HG03354 (cell line): ENCODE measurements around the gene ZNFX1.
"Not testable (repeated sequence)": the region's sequence is repeated elsewhere in the genome, so short reads cannot be mapped to it uniquely, and the experiment has no call there.

Source experiments
- ATAC-seq: cut with Tn5 transposase; IDR thresholded peaks from one replicate; pipeline ENCODE4 v1.9.1; 2021; ENCODE audit warnings: mild to moderate bottlenecking; ENCODE audit not compliant: unreplicated experiment, poor library complexity, severe bottlenecking

Gene ZNFX1

DNA sequence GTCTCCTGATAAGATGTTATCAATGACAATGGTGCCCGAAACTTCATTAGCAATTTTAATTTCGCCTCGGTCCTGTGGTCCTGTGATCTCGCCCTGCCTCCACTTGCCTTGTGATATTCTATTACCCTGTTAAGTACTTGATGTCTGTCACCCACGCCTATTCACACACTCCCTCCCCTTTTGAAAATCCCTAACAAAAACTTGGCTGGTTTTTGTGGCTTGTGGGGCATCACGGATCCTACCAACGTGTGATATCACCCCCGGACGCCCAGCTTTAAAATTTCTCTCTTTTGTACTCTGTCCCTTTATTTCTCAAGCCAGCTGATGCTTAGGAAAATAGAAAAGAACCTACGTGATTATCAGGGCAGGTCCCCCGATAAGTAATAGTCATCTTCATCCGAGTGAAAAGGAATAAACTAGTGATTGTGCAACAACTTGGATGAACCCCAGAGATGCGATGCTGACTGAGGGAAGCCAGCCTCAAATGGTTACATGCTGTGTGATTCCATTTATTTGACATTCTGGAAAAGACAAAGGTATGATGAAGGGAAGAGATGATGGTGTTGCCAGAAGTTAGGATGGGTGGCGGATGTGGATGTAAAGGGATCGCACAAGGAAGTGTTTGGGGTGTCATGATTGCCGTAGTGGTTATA is 16.3 kb upstream of the ZNFX1 start:
- ATAC-seq, result not testable (repeated sequence)

DNA sequence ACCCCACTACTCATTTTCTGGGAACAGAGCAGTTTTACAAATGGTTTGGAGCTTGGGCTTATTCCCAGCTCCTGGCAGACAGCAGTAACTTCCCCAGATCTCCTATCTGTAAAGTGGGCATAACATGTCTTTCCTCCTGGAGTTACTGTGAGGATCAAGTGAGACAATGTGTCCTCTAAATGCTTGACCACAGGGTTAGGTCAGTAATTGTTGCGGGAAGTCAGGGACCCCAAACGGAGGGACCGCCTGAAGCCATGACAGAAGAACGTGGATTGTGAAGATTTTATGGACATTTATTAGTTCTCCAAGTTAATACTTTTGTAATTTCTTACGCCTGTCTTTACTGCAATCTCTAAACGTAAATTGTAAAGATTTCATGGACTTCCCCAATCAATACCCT is 15.3 kb upstream of the ZNFX1 start:
- ATAC-seq, result no peak

DNA sequence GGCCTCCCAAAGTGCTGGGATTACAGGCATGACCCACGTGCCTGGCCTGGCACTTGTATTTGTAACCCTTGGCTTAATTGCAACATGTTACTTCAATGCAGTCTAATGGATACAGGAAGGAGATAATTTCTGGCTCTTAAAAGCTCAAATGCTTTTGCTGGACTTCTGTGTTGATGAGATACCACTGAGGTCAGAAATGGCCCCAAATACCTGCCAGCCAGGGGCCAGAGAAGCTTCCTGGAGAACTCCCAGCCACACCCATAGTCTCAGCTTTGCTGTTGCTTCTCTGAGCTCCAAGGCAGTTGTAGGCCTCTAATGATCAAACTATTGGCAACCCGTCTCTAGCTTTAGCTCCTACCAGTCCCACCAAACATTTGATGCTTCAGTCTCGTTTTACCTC is 14.2 kb upstream of the ZNFX1 start:
- ATAC-seq, result no peak

DNA sequence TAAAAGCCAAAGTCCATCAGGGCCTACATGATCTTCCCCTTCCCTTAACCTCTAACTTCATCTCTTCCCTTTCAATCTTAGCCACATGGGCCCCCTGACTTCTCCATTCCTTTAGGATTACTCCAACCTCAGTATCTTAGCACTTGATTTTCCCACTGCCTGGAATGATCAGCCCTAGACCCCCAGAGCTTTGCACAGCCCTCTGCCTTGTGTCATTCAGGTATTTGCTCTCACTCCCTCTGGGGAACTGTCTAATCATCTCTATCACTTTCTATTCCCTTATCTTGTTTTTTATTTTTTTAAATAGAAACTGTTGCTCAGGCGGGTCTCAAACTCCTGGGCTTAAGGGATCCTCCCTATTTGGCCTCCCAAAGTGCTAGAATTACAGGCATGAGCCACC is 13.3 kb upstream of the ZNFX1 start:
- ATAC-seq, result no peak

DNA sequence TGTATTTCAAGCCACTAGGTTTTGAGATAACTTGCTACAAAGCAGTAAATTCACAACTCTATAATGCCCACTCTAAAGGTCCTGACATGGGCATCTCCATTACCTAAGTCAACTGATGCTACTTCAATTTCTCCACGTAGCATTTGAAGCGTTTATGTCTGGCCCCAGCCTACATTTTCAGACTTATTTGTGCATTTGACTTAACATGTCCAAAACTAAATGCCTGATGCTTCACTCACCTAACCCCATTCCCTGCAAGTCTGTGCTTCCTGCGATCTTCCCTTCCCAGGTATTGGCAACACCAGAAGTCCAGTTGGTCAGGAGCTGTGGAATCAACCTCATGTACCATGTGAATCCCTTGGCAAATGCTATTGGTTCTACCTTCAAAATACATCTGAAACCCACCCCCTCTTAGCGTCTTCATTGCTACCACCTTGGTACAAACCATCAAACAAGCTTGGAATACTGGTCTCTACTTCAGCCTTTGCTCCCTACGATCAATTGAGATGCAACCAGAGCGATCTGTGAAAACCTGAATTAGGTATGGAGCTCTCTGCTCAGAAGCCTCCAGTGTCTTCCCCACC is 12.8 kb upstream of the ZNFX1 start:
- no peak for ATAC-seq

DNA sequence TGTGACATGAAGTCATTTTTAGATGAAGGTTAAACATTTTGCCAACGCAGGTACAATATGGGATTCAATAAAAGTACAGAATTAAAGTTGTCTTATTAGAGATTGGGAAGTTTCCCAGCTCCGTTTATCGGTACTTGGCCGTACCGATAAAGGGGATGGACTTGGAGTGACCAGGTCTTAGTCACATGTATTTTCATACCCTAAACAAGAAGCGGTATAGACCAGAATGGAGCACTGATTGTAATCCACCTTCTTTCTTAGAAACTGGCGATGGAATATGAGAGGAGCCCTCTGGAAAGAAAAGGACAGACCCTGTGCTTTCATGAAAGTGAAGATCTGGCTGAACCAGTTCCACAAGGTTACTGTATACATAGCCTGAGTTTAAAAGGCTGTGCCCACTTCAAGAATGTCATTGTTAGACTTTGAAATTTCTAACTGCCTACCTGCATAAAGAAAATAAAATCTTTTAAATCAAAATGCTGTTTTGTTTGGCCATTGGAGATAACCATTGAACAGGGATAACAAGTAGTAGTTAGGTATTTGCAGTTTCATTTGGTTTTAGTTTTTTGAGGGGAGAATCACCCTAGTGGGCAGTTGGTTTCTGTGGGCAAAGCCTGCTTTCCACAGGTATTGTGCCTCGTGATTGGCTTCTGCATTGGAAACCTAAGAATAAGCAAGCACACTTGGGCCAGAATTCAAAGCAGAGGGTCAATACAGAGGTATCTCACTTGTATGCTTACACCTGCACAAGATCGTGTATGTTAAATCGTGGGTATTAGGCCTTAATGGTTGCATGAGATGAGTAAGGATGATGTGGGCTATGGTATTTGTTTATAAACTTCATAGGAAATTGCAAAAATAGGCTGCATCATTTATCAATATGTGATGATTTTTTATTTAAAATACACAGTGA is 11.2 kb upstream of the ZNFX1 start:
- no peak for ATAC-seq

DNA sequence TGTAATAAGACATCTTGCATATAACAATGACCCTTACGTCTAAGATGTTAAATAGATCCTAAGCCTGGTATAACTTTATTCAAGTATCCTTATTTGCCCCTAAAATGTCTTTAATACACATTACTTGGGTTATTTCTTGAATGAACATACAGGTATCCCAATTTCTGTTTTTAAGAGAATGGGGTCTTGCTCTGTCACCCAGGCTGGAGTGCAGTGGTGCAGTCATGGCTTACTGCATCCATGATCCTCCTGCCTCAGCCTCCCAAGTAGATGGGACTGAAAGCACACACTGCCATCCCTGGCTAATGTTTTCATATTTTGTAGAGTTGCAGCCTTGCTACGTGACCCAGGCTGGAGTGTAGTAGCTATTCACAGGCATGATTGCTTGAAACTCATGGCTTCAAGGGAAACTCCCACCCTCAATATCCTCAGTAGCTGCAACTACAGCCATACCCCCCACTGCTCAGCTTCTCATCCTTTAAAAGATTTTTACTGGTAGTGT is 10.4 kb upstream of the ZNFX1 start:
- ATAC-seq, result no peak

DNA sequence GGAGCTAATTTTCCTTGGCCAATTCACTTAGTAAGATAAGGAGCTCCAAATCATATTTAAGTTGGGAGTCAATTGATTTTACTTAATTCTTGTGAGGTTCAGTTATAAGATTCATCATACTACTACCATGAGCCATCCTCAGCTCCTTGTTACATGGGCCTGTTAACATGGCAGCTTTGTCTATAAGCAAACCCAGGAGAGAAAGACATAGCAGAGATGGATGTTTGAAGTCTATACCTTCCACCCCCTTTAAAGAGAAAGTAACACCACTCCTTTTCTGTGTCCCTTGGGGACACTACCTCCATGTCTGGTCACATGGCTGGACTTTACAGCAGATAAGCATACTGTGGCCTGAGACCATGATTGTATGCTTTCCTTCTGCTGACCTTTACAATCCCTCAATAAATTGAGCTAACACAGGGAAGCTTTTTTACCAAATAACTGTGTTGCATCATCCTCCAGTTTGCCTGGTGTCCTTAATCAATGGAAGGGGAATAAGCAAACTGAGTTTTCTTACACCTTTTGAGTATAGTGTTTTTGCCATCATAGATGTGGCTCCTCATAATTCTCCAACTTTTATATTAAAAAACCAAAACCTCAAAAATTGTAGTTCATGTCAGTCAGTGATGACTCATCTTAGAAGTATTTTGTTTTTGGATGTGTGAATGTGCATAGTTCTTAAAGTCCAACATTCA is 9.8 kb upstream of the ZNFX1 start:
- ATAC-seq, result no peak

DNA sequence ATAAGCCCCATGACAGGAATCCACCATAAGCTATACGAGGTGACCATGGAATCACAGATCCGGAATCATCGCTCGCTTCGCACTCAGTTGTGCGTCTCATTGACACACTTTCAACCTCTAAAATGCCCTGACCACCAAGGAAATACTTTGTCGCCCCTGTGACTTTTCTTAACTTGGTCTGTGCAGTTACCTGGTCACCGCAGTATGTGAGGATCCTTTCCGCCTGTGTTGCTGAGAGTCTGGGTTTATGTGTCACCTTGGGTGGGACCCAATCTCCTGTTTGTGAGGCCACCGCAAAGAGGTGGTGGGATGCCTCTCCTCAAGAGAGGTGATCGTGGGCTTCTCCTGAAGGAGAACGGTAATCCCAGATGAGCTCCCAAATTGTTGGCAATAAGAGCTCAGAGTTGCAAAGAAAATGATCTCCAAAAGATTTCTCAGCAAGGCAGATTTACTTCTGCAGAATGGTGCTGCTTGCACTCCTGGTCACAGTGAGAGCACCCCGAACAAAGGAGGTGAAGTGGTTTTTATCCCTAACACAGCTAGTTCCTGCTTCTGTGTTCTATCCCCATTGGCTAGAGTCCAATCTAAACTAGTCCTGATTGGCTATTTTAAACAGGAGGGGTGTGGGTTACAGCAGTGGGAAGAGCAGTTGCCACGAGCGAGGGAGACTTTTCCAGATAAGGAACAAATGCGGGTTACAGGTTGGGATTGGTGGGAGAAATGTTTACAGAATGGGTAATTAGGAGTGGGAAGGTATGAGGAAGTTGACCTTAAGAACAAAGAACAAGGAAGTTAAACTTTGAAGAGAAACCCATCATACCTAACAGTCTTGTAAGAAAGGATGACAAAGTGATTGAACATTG is 9.1 kb upstream of the ZNFX1 start:
- ATAC-seq, result no peak

DNA sequence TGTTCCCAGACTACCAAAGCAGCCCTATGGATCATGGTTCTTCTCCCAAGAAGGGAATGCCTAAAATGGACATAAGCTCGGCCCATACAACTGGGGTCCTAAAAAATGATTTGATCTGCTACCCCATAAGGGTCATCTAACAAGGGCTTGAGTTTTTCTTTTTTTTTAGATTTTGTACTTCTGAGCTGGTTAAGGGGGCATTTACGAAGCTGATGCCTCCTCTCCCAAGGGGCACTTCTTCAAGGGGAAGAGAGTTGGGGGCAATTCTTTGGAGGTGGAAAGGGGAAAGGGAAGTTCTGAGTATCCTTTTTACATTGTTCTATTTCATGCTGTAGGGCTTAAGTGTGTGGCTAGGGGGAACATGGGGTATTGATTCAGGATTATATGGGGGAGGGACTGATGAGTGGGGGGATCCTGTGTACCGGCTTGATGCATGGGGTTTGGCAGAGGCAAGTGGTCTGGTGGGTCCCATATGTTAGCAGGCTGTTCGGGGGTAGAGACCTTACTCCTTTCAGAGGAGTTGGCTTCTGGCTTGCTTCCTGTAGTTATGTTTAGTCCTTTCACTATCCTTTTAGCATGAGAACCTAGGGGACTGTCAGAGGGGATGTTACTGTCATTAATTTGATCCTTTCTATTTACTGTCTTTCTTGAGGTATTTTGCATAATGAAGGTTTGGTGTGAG is 8.1 kb upstream of the ZNFX1 start:
- no peak for ATAC-seq

DNA sequence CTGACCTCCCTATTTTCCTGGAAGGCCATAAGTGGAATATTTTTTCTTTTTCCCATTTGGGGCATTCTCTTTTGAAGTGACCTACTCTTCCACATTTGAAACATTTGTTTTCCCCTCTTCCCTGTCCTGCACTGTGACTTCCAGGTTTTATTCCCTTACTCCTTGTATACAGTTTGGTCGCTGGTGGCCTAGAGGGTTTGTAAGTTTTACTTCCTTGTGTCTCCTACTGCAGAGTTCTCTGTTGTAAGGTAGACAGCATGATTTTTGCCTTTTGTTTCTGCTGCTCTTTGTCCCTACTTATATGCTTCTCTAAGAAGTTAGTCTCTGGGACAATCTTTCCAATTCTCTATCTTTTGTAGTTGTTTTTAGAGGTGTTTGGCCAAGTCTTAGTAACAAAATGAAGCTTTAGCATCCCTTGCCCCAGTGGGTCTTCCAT is 7.4 kb upstream of the ZNFX1 start:
- no peak for ATAC-seq

DNA sequence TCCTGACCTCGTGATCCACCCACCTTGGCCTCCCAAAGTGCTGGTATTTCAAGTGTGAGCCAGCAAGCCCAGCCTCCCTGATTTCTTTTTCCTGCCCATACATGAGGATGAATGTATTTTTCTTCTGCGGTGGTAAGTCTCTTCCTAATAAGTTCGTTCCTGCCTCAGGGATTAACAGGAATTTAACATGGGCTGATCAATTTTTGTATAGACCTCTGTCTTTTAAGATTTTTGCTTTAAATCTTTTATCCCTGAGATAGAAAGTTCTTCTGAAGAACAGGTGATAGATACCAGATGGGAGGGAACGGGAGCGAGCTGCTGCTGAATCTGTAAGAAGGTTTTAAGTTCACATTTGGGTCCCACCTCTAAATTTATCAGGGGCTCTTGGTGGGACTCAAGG is 7.0 kb upstream of the ZNFX1 start:
- no peak for ATAC-seq

DNA sequence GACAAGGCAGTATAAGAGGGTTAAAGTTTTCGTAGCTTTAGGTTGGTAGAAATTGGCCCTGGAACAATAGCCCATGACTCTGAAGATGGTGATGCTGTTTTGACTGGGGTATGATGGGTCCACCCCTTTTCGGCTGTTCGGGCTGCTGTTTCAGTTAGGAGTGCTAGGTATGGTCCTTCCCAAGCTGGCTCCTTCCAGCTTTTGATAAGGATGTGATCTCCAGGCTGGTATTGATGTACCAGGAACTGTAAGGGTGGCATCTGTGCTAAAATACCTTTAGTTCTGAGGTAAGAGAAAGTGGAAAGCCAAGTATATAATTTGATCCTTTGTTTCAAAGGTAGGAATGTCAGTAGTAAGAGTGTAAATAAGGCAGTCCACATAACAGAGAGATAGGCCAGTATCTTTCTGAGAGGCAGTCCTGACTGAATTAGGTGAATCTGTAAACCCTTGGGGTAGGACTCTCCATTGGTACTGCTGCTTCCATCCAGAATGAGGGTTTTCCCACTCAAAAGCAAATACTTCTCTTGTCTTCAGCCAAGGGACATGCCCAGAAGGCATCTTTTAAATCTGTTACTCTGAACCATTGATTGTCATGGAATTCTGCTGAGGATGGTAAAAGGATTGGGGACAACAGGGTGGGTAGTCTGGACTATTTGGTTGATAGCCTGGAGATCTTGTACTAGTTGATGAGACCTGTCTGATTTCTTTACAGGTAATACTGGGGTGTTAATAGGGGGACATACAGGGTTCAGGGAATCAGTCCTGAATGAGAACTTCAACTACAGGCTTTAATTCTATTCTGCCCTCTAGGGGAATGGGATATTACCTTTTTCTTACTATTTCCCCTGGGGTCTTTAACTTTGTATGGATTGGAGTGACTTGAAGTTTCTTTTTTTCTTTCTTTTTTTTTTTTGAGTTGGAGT is 6.1 kb upstream of the ZNFX1 start:
- ATAC-seq, result no peak

DNA sequence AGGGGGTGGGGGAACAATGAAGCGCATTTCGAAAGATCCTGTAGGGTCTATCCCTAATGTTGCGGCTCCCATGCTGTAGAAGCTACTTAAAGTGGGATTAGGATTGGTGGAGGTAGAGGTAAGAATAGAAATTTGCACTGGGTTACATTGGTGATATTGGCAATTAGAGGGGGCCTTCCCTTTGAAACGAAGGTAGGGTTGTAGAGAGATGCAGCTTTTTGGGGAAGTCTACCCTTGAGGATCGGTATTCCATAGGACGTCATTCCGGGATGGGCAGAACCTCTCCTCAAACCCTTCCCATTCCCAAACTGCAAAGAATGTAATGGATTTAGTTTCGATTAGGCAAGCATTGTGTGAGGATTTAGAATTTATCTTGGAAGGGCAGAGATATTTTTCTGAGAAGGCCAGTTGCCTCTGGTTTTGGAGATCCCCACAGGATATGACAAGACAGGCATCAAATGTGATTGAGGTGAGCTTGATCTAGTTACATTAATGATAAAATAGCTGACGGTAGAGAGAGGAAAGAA is 5.4 kb upstream of the ZNFX1 start:
- no peak for ATAC-seq

DNA sequence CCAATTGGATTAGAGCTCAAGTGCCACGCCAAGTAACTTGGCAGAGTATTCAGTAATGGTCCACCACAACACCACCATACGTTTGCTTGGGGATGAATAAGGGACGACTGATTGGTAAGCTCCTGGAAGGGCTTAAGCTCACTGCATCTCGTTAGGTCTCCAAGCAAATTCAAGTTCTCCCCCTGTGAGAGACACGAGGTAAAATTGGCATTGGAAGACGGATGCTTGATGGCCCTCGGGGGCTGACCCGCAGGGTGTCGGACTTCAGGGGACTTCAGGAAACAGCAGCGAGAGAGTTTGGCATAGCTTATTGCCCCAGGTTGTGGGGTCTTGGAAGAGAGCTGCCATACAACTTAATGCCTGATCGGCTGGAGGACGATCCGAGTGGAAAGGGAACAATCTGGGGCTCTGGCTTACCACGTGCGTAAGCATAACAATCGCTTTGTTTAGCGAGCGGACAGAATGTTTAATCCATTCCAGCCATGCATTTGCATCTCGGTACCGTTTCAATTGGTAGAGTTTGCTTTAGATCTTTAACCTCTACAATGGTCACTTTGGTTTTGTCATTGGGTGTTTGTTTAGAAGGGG is 4.8 kb upstream of the ZNFX1 start:
- ATAC-seq, result no peak

DNA sequence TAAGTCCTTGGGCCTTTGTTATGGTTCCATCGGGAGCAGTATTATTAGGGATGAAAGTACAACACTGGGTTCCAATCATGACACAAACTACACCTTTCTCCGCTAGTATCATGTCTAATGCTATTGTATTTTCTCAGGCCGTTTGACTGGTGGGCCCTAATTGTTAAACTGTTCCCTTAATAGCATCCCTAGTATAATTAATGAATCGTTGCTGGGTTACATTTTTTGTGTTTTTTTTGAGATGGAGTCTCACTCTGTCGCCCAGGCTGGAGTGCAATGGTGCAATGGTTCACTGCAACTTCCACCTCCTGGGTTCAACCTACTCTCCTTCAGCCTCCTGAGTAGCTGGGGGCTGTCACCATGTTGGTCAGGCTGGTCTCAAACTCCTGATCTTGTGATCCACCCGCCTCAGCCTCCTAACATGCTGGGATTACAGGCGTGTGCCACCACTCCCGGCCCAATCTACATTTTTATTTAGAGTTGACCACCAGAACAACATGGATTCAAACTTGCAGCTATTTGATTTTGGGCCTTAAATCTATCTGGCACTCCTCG is 4.1 kb upstream of the ZNFX1 start:
- ATAC-seq, result no peak
